Body of pancreas (tissue), 4 donors: ENCODE measurements around the gene UBTF. TPM values are rescaled to one million over a fixed set of nuclear protein-coding genes. Genes with fewer than 3 reads are reported as not detected.

Experiments used
- ATAC-seq: fragments of 150-250 bp; one replicate; pipeline ENCODE4 v1.9.1; 2016
- DNase-seq, 4 donors: peaks; one replicate each; pipeline ENCODE4 v3.0.0-alpha.2; 2019
- H3K27ac ChIP-seq, 4 donors: fragments of 200-600 bp; sonication (generic); 1 replicate in 3 of 4; 2 replicates in 1 of 4; pipeline versions ENCODE4 v1.5.1 to v1.6.1; 2016 to 2019; ENCODE audit warnings: mild to moderate bottlenecking in 1 of 4, mixed read lengths in 1 of 4, moderate library complexity in 1 of 4
- H3K27me3 ChIP-seq, 2 donors: fragments of 200-600 bp; sonication (generic); one replicate each; pipeline ENCODE4 v1.6.0; 2016; ENCODE audit warnings: mild to moderate bottlenecking in 1 of 2
- H3K36me3 ChIP-seq, 2 donors: fragments of 200-600 bp; sonication (generic); replicated peaks in 1 of 2; 2 replicates each; pipeline ENCODE4 v1.5.1; 2016; ENCODE audit warnings: low read depth in 2 of 2; ENCODE audit not compliant: insufficient read depth in 1 of 2
- H3K4me1 ChIP-seq: fragments of 200-600 bp; sonication (generic); one replicate; pipeline ENCODE4 v1.6.0; 2016
- H3K4me3 ChIP-seq, 2 donors: fragments of 200-600 bp; sonication (generic); 1 replicate in 1 of 2; 2 replicates in 1 of 2; pipeline ENCODE4 v1.5.1; 2016 to 2019
- H3K9me3 ChIP-seq, 3 donors: fragments of 200-600 bp; sonication (generic); 1 replicate in 2 of 3; 2 replicates in 1 of 3; pipeline ENCODE4 v1.5.1; 2016
- CTCF ChIP-seq, 7 experiments: fragments of 450-650 bp in 4 of 7; fragments of 200-600 bp in 3 of 7; sonication (generic) in 3 of 7; IDR thresholded peaks; one replicate each; pipeline ENCODE4 v1.5.1; 2016 to 2019; ENCODE audit warnings: antibody characterized with exemption in 7 of 7
- POLR2A ChIP-seq, 3 donors: fragments of 450-650 bp; IDR thresholded peaks; one replicate each; pipeline ENCODE4 v1.6.1; 2016; ENCODE audit warnings: antibody characterized with exemption in 3 of 3, mild to moderate bottlenecking in 2 of 3
- WGBS, 2 donors: methylation state at CpG; one replicate each; pipeline ENCODE4 v1.1.5; 2017; 5-methylcytosine and 5-hydroxymethylcytosine counted together
- intact Hi-C: fragments of 100-400 bp; cut with DNase I; formaldehyde crosslinking; loops from one replicate; pipeline ENCODE4 v1.15.1; 2023
- total RNA-seq, 2 donors: library from RNA; depleted of rRNA; stranded (reverse); fragments of >200 nt; gene quantifications; one replicate each; pipeline ENCODE4 v1.1.0, GENCODE V29; 2016

The UBTF gene
- total RNA-seq, 2 donors from 2014 or later = 43.8 to 73.8 TPM

GRCh38 chr17:44223541-44224071 is 4.1 kb upstream of the UBTF start:
- Histone ChIP-seq H3K27ac (peak overlapping the region; percentile 9 to 99 (median 99)), H3K9me3 (no peaks in the 10 kb centered on the region), H3K4me3 (no peak overlapping the region), H3K27me3 (no peaks in the 10 kb centered on the region), H3K36me3 (no peaks in the 10 kb centered on the region), H3K4me1 (peaks cover 26% of the 10 kb centered on the region)
- 6 to 22% methylated on average over 7 of the region's 7 CpGs for WGBS, 2 donors
- ATAC-seq = peak; percentile 22
- no peak for TF ChIP-seq CTCF (IDR thresholded peaks at IDR 0.05)
- peak in 1 of 3 donors; percentile 26 for TF ChIP-seq POLR2A (IDR thresholded peaks at IDR 0.05)
- peak; percentile 85 to 94 (median 91) for DNase-seq
- intact Hi-C loops = no loop called here

- DNase-seq (peak; percentile 64 to 82 (median 76)), ATAC-seq (no peak)
- peak overlapping the region; percentile 60 to 99 (median 99) for H3K27ac ChIP-seq
- H3K36me3 ChIP-seq = no peaks in the 10 kb centered on the region
- H3K27me3 ChIP-seq = no peaks in the 10 kb centered on the region
- WGBS, 2 donors = 1 to 2% methylated on average over 27 to 36 of the region's 36 CpGs
- H3K4me3 ChIP-seq = peak overlapping the region; percentile 37 to 56
- peaks cover 36% of the 10 kb centered on the region for H3K4me1 ChIP-seq
- intact Hi-C loops = no loop called here
- H3K9me3 ChIP-seq = no peaks in the 10 kb centered on the region
- TF ChIP-seq CTCF (IDR thresholded peaks at IDR 0.05) (peak in 4 of 7 experiments; percentile 13 to 25 (median 20)), POLR2A (IDR thresholded peaks at IDR 0.05) (peak; percentile 24 to 69 (median 56))
These were observed 2.8 kb upstream of the UBTF start for GRCh38 chr17:44222112-44222869.

- WGBS, 2 donors = 1 to 3% methylated on average over 17 of the region's 17 CpGs
- H3K4me3 ChIP-seq = peak overlapping the region; percentile 37 to 56
- peaks cover 0 to under 1% of the 10 kb centered on the region in 2 donors for H3K36me3 ChIP-seq
- H3K27me3 ChIP-seq = no peaks in the 10 kb centered on the region
- TF ChIP-seq CTCF (IDR thresholded peaks at IDR 0.05) (no peak), POLR2A (IDR thresholded peaks at IDR 0.05) (no peak)
- no peaks in the 10 kb centered on the region for H3K9me3 ChIP-seq
- intact Hi-C loops = no loop called here
- H3K4me1 ChIP-seq = peaks cover 41% of the 10 kb centered on the region
- H3K27ac ChIP-seq = peak overlapping the region; percentile 60 to 99 (median 99)
- ATAC-seq (no peak), DNase-seq (no peak)
These were observed 2.3 kb upstream of the UBTF start for GRCh38 chr17:44221862-44222111.

- TF ChIP-seq CTCF (IDR thresholded peaks at IDR 0.05) (no peak), POLR2A (IDR thresholded peaks at IDR 0.05) (peak; percentile 46 to 64 (median 54))
- peak; percentile 76 to 84 (median 80) for DNase-seq
- H3K27me3 ChIP-seq = no peaks in the 10 kb centered on the region
- no peaks in the 10 kb centered on the region for H3K9me3 ChIP-seq
- WGBS, 2 donors = 0% methylated on average over 26 to 54 of the region's 54 CpGs
- intact Hi-C loops = no loop called here
- peak overlapping the region; percentile 37 to 56 for H3K4me3 ChIP-seq
- peak; percentile 10 for ATAC-seq
- peak overlapping the region; percentile 81 to 99 (median 99) for H3K27ac ChIP-seq
- H3K4me1 ChIP-seq = peaks cover 45% of the 10 kb centered on the region
- H3K36me3 ChIP-seq = peaks cover 5 to 6% of the 10 kb centered on the region in 2 donors
These were observed 1.8 kb upstream of the UBTF start for GRCh38 chr17:44221084-44221861.
